ENCODE results near the gene CNIH3. TPM values are rescaled to one million over a fixed set of nuclear protein-coding genes. Genes with fewer than 3 reads are reported as not detected.

Gene CNIH3
- total and polyA plus RNA-seq, 2 of the 4 experiments (the other 2 are of a cell fraction): 2.0 to 2.9 TPM

DNA sequence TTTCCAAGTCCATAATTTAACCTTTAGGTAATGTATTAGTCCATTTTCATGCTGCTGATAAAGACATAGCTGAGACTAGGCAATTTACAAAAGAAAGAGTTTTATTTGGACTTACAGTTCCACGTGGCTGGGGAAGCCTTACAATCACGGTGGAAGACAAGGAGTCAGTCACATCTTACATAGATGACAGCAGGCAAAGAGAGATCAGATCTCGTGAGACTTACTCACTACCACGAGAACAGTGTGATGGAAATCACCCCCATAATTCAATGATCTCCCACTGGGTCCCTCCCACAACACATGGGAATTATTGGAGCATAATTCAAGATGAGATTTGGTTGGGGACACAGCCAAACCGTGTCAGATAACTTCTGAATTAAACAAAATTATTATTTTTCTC is 44.0 kb downstream of the CNIH3 start:
- H3K4ac ChIP-seq (ENCODE audit: low read depth, low read length): no peak overlapping the region
- no peak for TF ChIP-seq SMC3 (IDR thresholded peaks at IDR 0.05; ENCODE audit: low read depth, low read length)
- no peak overlapping the region for H3K27ac ChIP-seq (ENCODE audit: insufficient read depth, low read length)
- no peak overlapping the region for H2AK9ac ChIP-seq (replicated peaks; ENCODE audit: low read depth, low read length, poor library complexity)
- dilution Hi-C loops (cut with HindIII; ENCODE audit: low sequenced_read_pairs, unreplicated experiment): no loop called here
- no peak overlapping the region for H3K18ac ChIP-seq (ENCODE audit: low read depth, low read length)
- H4K91ac ChIP-seq (ENCODE audit: insufficient read depth, low read depth, low read length): no peak overlapping the region
- no peak overlapping the region for H4K8ac ChIP-seq (ENCODE audit: low read depth in 2 of 2, low read length in 2 of 2)
- H3K4me2 ChIP-seq (ENCODE audit: low read depth, low read length): no peak overlapping the region
- WGBS, 2 experiments (ENCODE audit: extremely low coverage in 2 of 2, insufficient read length in 1 of 2): no CpG with 5 or more reads among the region's 5 CpGs
- H3K9me3 ChIP-seq (ENCODE audit: control insufficient read depth, insufficient read depth, low read length): no peaks in the 10 kb centered on the region
- H3K36me3 ChIP-seq (ENCODE audit: control insufficient read depth, insufficient read depth, low read length): no peaks in the 10 kb centered on the region
- no peaks in the 10 kb centered on the region for H3K9me1 ChIP-seq (ENCODE audit: insufficient read depth, low read length)
- no peak overlapping the region for H2AK5ac ChIP-seq (ENCODE audit: low read depth, low read length)
- no peak overlapping the region for H2BK15ac ChIP-seq (ENCODE audit: low read depth, low read length)
- no peak overlapping the region for H2BK20ac ChIP-seq (ENCODE audit: low read depth, low read length)
- POLR2A ChIA-PET (ENCODE audit: unreplicated experiment): no interaction called here
- H3K14ac ChIP-seq (replicated peaks; ENCODE audit: low read depth, low read length): no peak overlapping the region
- no peak overlapping the region for H4K5ac ChIP-seq (ENCODE audit: low read depth, low read length)
- H3K27me3 ChIP-seq (ENCODE audit: control insufficient read depth, insufficient read depth, low read length): no peaks in the 10 kb centered on the region
- H2BK5ac ChIP-seq (ENCODE audit: low read depth, low read length, poor library complexity, severe bottlenecking): no peak overlapping the region
- in situ Hi-C loops (cut with MboI; ENCODE audit: low sequenced_read_pairs): no loop called here
- no peaks in the 10 kb centered on the region for H4K20me1 ChIP-seq (ENCODE audit: insufficient read depth, low read length)
- H2AFZ ChIP-seq (replicated peaks; ENCODE audit: low read length, poor library complexity): no peak overlapping the region
- H3K56ac ChIP-seq (ENCODE audit: extremely low read depth, insufficient read depth, low read length): no peak overlapping the region
- no peaks in the 10 kb centered on the region for H3K79me1 ChIP-seq (ENCODE audit: low read depth in 1 of 2, low read length in 2 of 2)
- H3K9ac ChIP-seq (ENCODE audit: low read depth, low read length): no peak overlapping the region
- BruUV-seq (replicated peaks): no TSS peak
- H3K4me3 ChIP-seq (ENCODE audit: insufficient read depth, low read depth, low read length): no peak overlapping the region
- H2BK120ac ChIP-seq (ENCODE audit: low read depth, low read length): no peak overlapping the region
- no peaks in the 10 kb centered on the region for H3K4me1 ChIP-seq (ENCODE audit: control insufficient read depth, insufficient read depth, low read length)
- intact Hi-C loops (cut with micrococcal nuclease): no loop called here
- ATAC-seq (ENCODE audit: low read depth) (no peak), DNase-seq (no peak)
- no peak overlapping the region for H3K23ac ChIP-seq (ENCODE audit: low read depth, low read length)
- CTCF ChIA-PET: interaction anchor here (1.4 kb wide), 1 partner anchor 16 kb away, joined by 3 read pairs; no protein-coding TSS in a partner anchor

Measured in IMR-90 (cell line).